Lower leg skin (tissue), 4 donors: Measurements from ENCODE around the gene SMARCE1. TPM values are rescaled to one million over a fixed set of nuclear protein-coding genes. Genes with fewer than 3 reads are reported as not detected.

ENCODE experiments used
- DNase-seq, 2 donors: peaks; one replicate each; pipeline ENCODE4 v3.0.0-alpha.2; 2019; ENCODE audit warnings: low spot score in 2 of 2
- H3K4me3 ChIP-seq: fragments of 200-600 bp; sonication (generic); 2 replicates; pipeline ENCODE4 v1.5.1; 2017; ENCODE audit warnings: mild to moderate bottlenecking, low read depth; ENCODE audit not compliant: poor library complexity, severe bottlenecking
- CTCF ChIP-seq, 3 donors: fragments of 450-650 bp; IDR thresholded peaks; one replicate each; pipeline ENCODE4 v1.5.1; 2016; ENCODE audit warnings: antibody characterized with exemption in 3 of 3, mild to moderate bottlenecking in 3 of 3, moderate library complexity in 2 of 3
- POLR2A ChIP-seq, 2 donors: fragments of 450-650 bp; IDR thresholded peaks; one replicate each; pipeline ENCODE4 v1.6.1; 2016 to 2017; ENCODE audit warnings: antibody characterized with exemption in 2 of 2, mild to moderate bottlenecking in 1 of 2, moderate library complexity in 1 of 2
- WGBS, 2 donors: methylation state at CpG; one replicate each; pipeline ENCODE4 v1.1.5; 2018; 5-methylcytosine and 5-hydroxymethylcytosine counted together
- intact Hi-C: fragments of 100-400 bp; cut with DNase I; formaldehyde crosslinking; loops from one replicate; pipeline ENCODE4 v1.15.0; 2023; ENCODE audit warnings: low total_unique reads
- total RNA-seq, 4 donors: library from RNA; depleted of rRNA; stranded (reverse); fragments of >200 nt; gene quantifications; one replicate each; pipeline ENCODE4 v1.1.0, GENCODE V29; 2016

Gene SMARCE1
- total RNA-seq, 4 donors from 2014 or later: 63.2 to 77.2 (median 67.6) TPM

- no peak overlapping the region for H3K4me3 ChIP-seq
- TF ChIP-seq CTCF (IDR thresholded peaks at IDR 0.05): no peak
- no peak for TF ChIP-seq POLR2A (IDR thresholded peaks at IDR 0.05)
- DNase-seq: no peak
- intact Hi-C loops: no loop called here
These were observed 2.3 kb downstream of the SMARCE1 start for GRCh38 chr17:40645291-40645690.

GRCh38 chr17:40637931-40638330 lies 9.7 kb downstream of the SMARCE1 start:
- no peak overlapping the region for H3K4me3 ChIP-seq
- DNase-seq: no peak
- TF ChIP-seq CTCF (IDR thresholded peaks at IDR 0.05): no peak
- TF ChIP-seq POLR2A (IDR thresholded peaks at IDR 0.05): no peak
- intact Hi-C loops: no loop called here
- 82 to 84% methylated on average over 2 of the region's 2 CpGs for WGBS, 2 donors

DNA sequence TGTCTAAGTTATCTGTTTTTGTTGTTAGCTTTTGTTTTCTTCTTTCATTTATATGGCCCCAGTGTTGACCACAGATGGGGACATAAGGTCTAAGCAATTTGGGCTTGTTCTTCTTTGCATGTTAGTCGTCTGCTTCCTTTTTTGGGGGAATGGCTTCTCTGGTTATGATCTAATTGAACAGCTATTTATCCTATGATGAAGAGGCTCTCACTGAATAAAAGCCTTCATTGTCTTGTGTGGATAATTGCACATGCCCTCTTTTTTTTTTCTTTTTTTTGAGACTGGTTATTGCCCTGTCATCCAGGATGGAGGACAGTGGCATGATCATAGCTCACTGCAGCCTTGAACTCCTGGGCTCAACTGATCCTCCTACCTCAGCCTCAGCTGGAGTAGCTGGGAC lies 13.7 kb downstream of the SMARCE1 start:
- intact Hi-C loops: no loop called here
- no peak overlapping the region for H3K4me3 ChIP-seq
- TF ChIP-seq POLR2A (IDR thresholded peaks at IDR 0.05) (no peak), CTCF (IDR thresholded peaks at IDR 0.05) (no peak)
- WGBS, 2 donors: 73 to 79% methylated on average over 1 of the region's 1 CpG
- DNase-seq: no peak

- TF ChIP-seq CTCF (IDR thresholded peaks at IDR 0.05): no peak
- TF ChIP-seq POLR2A (IDR thresholded peaks at IDR 0.05): no peak
- intact Hi-C loops: no loop called here
- peak in 1 of 2 donors; percentile 67 for DNase-seq
- no peak overlapping the region for H3K4me3 ChIP-seq
- WGBS, 2 donors: 51 to 56% methylated on average over 9 of the region's 9 CpGs
These were observed 15.4 kb downstream of the SMARCE1 start for GRCh38 chr17:40632216-40632615.

- intact Hi-C loops: no loop called here
- 44 to 57% methylated on average over 2 of the region's 2 CpGs for WGBS, 2 donors
- no peak for DNase-seq
- H3K4me3 ChIP-seq: no peak overlapping the region
- TF ChIP-seq POLR2A (IDR thresholded peaks at IDR 0.05) (no peak), CTCF (IDR thresholded peaks at IDR 0.05) (no peak)
These were observed 17.8 kb downstream of the SMARCE1 start for GRCh38 chr17:40629842-40630241.

GRCh38 chr17:40625311-40625710 lies 22.3 kb downstream of the SMARCE1 start:
- intact Hi-C loops: no loop called here
- no peak overlapping the region for H3K4me3 ChIP-seq
- TF ChIP-seq POLR2A (IDR thresholded peaks at IDR 0.05) (no peak), CTCF (IDR thresholded peaks at IDR 0.05) (no peak)
- DNase-seq: no peak
- WGBS, 2 donors: 38 to 39% methylated on average over 5 of the region's 5 CpGs
